HepG2 (cell line): ENCODE results near the gene TBCEL. TPM values are rescaled to one million over a fixed set of nuclear protein-coding genes. Genes with fewer than 3 reads are reported as not detected.

Experiments used
- BCL3 ChIP-seq: sonication (generic); formaldehyde crosslinking; IDR thresholded peaks from 2 replicates; pipeline ENCODE4 v1.5.1; 2020; ENCODE audit warnings: mild to moderate bottlenecking, missing genetic modification reagents, moderate library complexity
- BCL6 ChIP-seq: IDR thresholded peaks from 2 replicates; pipeline ENCODE4 v1.6.1; 2016; ENCODE audit warnings: missing genetic modification reagents, missing compliant biosample characterization
- CTCF ChIP-seq: sonication (generic); formaldehyde crosslinking; IDR thresholded peaks from 2 replicates; pipeline ENCODE4 v1.5.0; 2020; ENCODE audit warnings: mild to moderate bottlenecking, missing genetic modification reagents, moderate library complexity
- HMG20B ChIP-seq: conservative IDR thresholded peaks from 2 replicates; pipeline ENCODE4 v1.6.1; 2016; ENCODE audit warnings: missing genetic modification reagents, missing compliant biosample characterization
- HNF4A ChIP-seq: sonication (generic); formaldehyde crosslinking; IDR thresholded peaks from 2 replicates; pipeline ENCODE4 v1.4.0; 2020; ENCODE audit warnings: missing genetic modification reagents
- LBX2 ChIP-seq: sonication (generic); formaldehyde crosslinking; IDR thresholded peaks from 2 replicates; pipeline ENCODE4 v1.5.0; 2020; ENCODE audit warnings: missing genetic modification reagents, mild to moderate bottlenecking, borderline replicate concordance
- MED8 ChIP-seq: sonication (generic); formaldehyde crosslinking; IDR thresholded peaks from 2 replicates; pipeline ENCODE4 v1.8.1; 2023; ENCODE audit warnings: mild to moderate bottlenecking, missing genetic modification reagents; ENCODE audit not compliant: insufficient replicate concordance
- USF2 ChIP-seq, 2 experiments: sonication (generic) in 1 of 2; formaldehyde crosslinking in 1 of 2; IDR thresholded peaks; 2 replicates each; pipeline versions ENCODE4 v1.5.1 to v1.6.1; 2011 to 2020; ENCODE audit warnings: borderline replicate concordance in 1 of 2, low read depth in 1 of 2, low read length in 1 of 2, mild to moderate bottlenecking in 1 of 2, missing genetic modification reagents in 1 of 2, moderate library complexity in 1 of 2
- WIZ ChIP-seq: sonication (generic); formaldehyde crosslinking; IDR thresholded peaks from 2 replicates; pipeline ENCODE4 v1.5.1; 2020; ENCODE audit warnings: mild to moderate bottlenecking, missing genetic modification reagents
- XRCC5 ChIP-seq: fragments of 200-400 bp; formaldehyde crosslinking; optimal IDR thresholded peaks from 2 replicates; pipeline ENCODE3; 2017; ENCODE audit warnings: mild to moderate bottlenecking, low read length
- YEATS4 ChIP-seq: sonication (generic); formaldehyde crosslinking; IDR thresholded peaks from 2 replicates; pipeline ENCODE4 v1.4.0; 2020; ENCODE audit warnings: missing genetic modification reagents, borderline replicate concordance
- ZNF331 ChIP-seq: sonication (generic); formaldehyde crosslinking; IDR thresholded peaks from 2 replicates; pipeline ENCODE4 v1.4.0; 2020; ENCODE audit warnings: missing genetic modification reagents
- ZNF354B ChIP-seq: sonication (generic); formaldehyde crosslinking; IDR thresholded peaks from 2 replicates; pipeline ENCODE4 v1.8.0; 2022; ENCODE audit warnings: mild to moderate bottlenecking, missing genetic modification reagents
- ZNF556 ChIP-seq: sonication (generic); formaldehyde crosslinking; IDR thresholded peaks from 2 replicates; pipeline ENCODE4 v1.4.0; 2020; ENCODE audit warnings: mild to moderate bottlenecking, missing genetic modification reagents, borderline replicate concordance
- ZNF687 ChIP-seq: sonication (generic); formaldehyde crosslinking; IDR thresholded peaks from 2 replicates; pipeline ENCODE4 v1.5.1; 2020; ENCODE audit warnings: mild to moderate bottlenecking, missing genetic modification reagents, moderate library complexity
- ZSCAN21 ChIP-seq: sonication (generic); formaldehyde crosslinking; IDR thresholded peaks from 2 replicates; pipeline ENCODE4 v1.8.0; 2022; ENCODE audit warnings: mild to moderate bottlenecking, missing genetic modification reagents, moderate library complexity, borderline replicate concordance
- polyA plus RNA-seq, 8 experiments: library from polyadenylated mRNA; depleted of rRNA in 3 of 8; stranded (reverse) in 7 of 8; unstranded in 1 of 8; fragments of >200 nt; fragmentation: Illumina TruSeq in 4 of 8; extraction: Trizol in 4 of 8; gene quantifications; 2 replicates each; pipeline versions ENCODE4 v1.2.1 to v1.2.3, GENCODE V29; 2011 to 2016; ENCODE audit warnings: low read depth in 4 of 8, missing spikeins in 1 of 8, mixed read lengths in 1 of 8; ENCODE audit not compliant: insufficient read depth in 1 of 8
- total RNA-seq, 5 experiments: library from RNA; depleted of rRNA; stranded (reverse); fragments of >200 nt; fragmentation: Illumina TruSeq; extraction: Trizol; gene quantifications; 2 replicates each; pipeline ENCODE4 v1.2.3, GENCODE V29; 2016; ENCODE audit warnings: low read depth in 1 of 5

Gene TBCEL
- total and polyA plus RNA-seq, 2 of the 13 experiments (the other 11 are each of a cell fraction or from before 2014, with no cell fraction given) = 6.1 to 12.5 TPM

- TF ChIP-seq ZNF687 (CRISPR knock-in tag) (peak; percentile 56), YEATS4 (CRISPR knock-in tag) (0 out of 2 replicates have a peak, but pooled peaks have one; percentile 22), MED8 (CRISPR knock-in tag) (no peak), HMG20B (CRISPR knock-in tag) (no peak), USF2 (IDR thresholded peaks at IDR 0.05; ENCODE audit: low read depth, low read length) (no peak), USF2 (CRISPR knock-in tag; IDR thresholded peaks at IDR 0.05; ENCODE audit: borderline replicate concordance) (no peak), ZSCAN21 (0 out of 2 replicates have a peak, but pooled peaks have one; percentile 16), ZNF556 (CRISPR knock-in tag) (no peak), ZNF331 (CRISPR knock-in tag) (0 out of 2 replicates have a peak, but pooled peaks have one; percentile 23), HNF4A (peak; percentile 40), BCL3 (no peak), CTCF (CRISPR knock-in tag) (peak; percentile 29; the same call in 1 of the 2 replicates), XRCC5 (peak; percentile 67), WIZ (CRISPR knock-in tag) (no peak), BCL6 (CRISPR knock-in tag) (peak; percentile 22; the same call in 1 of the 2 replicates), ZNF354B (CRISPR knock-in tag) (no peak), LBX2 (CRISPR knock-in tag) (no peak)
These were observed 38.0 kb upstream of the TBCEL start (continued) for GRCh38 chr11:120985718-120986569.
